C1 segment of cervical spinal cord (tissue), 14 donors: ENCODE results near the gene ARMH3.

Source experiments
- DNase-seq, 14 donors: peaks; one replicate each; lab custom pipeline; 2025; lab: John Stamatoyannopoulos, UW

Gene ARMH3

GRCh38 chr10:101858723-101859500 is 197.1 kb downstream of the ARMH3 start:
- no peak for DNase-seq

GRCh38 chr10:101857802-101858476 is 198.0 kb downstream of the ARMH3 start:
- DNase-seq = no peak

- DNase-seq = no peak
Observed at GRCh38 chr10:101856626-101857025, 199.3 kb downstream of the ARMH3 start.

- peak in 4 of 14 donors; percentile 20 to 48 (median 31) for DNase-seq
Observed at GRCh38 chr10:101851411-101852116, 204.4 kb downstream of the ARMH3 start.

GRCh38 chr10:101850749-101851148 is 205.2 kb downstream of the ARMH3 start:
- DNase-seq = no peak

- DNase-seq = no peak
Observed at GRCh38 chr10:101848894-101849351, 207.1 kb downstream of the ARMH3 start.

GRCh38 chr10:101848408-101848807 is 207.6 kb downstream of the ARMH3 start:
- no peak for DNase-seq

GRCh38 chr10:101845893-101846292 is 210.1 kb downstream of the ARMH3 start:
- no peak for DNase-seq

- peak in 5 of 14 donors; percentile 20 to 66 (median 31) for DNase-seq
Observed at GRCh38 chr10:101843032-101844021, 212.6 kb downstream of the ARMH3 start, which contains the start of gene KCNIP2. TSS of gene KCNIP2 (minus strand) at chr10:101843800. CDS start at chr10:101843568, 232 bp downstream.

GRCh38 chr10:101841826-101842225 is 214.1 kb downstream of the ARMH3 start:
- no peak for DNase-seq

GRCh38 chr10:101840741-101841453 is 215.1 kb downstream of the ARMH3 start:
- DNase-seq = peak in 13 of 14 donors; percentile 26 to 85 (median 75)

GRCh38 chr10:101840102-101840684 is 215.8 kb downstream of the ARMH3 start:
- DNase-seq = peak in 6 of 14 donors; percentile 34 to 67 (median 47)

- peak in 7 of 14 donors; percentile 37 to 67 (median 43) for DNase-seq
Observed at GRCh38 chr10:101839416-101840063, 216.4 kb downstream of the ARMH3 start.

- no peak for DNase-seq
Observed at GRCh38 chr10:101839002-101839401, 217.0 kb downstream of the ARMH3 start.

GRCh38 chr10:101838416-101838970 is 217.5 kb downstream of the ARMH3 start:
- DNase-seq = peak in 1 of 14 donors; percentile 85

GRCh38 chr10:101837748-101838147 is 218.2 kb downstream of the ARMH3 start:
- DNase-seq = no peak

- no peak for DNase-seq
Observed at GRCh38 chr10:101835362-101835761, 220.6 kb downstream of the ARMH3 start.

- DNase-seq = no peak
Observed at GRCh38 chr10:101834341-101834740, 221.6 kb downstream of the ARMH3 start.

GRCh38 chr10:101833466-101833865 is 222.5 kb downstream of the ARMH3 start:
- DNase-seq = no peak
